HUDEP-2 (cell line): ENCODE data around the gene KRTCAP2.
A peak's percentile ranks its signal among the peaks of the same experiment; 100 is the strongest.
"Not testable (repeated sequence)": the region's sequence is repeated elsewhere in the genome, so short reads cannot be mapped to it uniquely, and the experiment has no call there.

Source experiments
- DNase-seq, 76 experiments: peaks; one replicate each; lab custom pipeline; 2025; ENCODE audit not compliant: unreplicated experiment in 76 of 76; lab: John Stamatoyannopoulos, UW

The KRTCAP2 gene

DNA sequence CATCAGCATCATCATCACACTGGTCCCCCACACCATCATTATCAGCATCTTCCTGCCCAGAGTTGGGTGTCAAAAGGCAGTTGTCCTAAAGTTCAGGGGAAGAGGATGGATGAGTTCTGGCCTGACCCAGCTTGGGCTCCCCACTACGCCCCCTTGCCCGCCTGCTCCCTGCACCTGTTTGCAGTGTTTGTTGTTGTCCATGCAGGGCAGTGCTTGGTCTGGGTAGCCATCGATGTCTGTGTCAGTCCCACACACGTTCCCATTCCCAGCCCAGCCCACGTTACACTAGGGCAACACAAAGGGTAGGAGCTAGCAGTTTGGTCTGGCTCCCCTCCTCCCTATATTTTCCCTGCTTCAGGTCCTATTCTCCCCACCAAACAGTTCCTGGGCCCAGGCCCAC lies 27.8 kb upstream of the KRTCAP2 start:
- no peak for DNase-seq

DNA sequence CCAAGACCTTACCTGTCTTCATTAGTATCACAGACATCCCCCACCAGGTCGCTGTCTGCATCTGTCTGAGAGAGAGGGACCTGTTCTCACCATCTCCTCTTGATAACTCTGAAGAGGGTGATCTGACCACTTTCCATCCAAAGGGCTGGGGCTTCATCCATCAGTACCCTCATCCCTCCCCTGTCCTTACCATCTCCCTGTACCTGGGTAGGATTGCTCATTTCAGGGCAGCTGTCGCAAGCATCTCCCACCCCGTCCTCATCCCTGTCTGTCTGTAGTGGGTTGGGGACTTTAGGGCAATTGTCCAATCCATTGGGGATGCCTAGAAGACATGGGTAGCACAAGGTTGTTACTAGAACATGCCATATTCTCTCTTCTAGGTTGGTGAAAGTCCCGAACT lies 26.7 kb upstream of the KRTCAP2 start:
- DNase-seq = no peak

DNA sequence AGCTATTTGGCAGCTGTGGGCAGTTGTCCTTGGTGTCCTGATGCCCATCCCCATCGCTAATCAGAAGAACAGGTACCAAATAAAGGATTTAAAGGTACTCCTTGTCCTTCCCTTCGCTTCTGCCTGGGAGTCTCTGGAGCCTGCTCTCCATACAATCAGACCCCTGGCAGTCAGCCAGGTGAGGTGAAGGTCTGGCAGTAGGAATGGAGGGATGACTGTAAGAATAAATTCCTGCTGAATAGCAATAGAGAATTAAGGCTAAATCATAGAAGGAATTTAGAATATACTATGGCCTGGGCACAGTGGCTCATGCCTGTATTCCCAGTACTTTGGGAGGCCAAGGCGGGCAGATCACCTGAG lies 25.4 kb upstream of the KRTCAP2 start:
- no peak for DNase-seq

DNA sequence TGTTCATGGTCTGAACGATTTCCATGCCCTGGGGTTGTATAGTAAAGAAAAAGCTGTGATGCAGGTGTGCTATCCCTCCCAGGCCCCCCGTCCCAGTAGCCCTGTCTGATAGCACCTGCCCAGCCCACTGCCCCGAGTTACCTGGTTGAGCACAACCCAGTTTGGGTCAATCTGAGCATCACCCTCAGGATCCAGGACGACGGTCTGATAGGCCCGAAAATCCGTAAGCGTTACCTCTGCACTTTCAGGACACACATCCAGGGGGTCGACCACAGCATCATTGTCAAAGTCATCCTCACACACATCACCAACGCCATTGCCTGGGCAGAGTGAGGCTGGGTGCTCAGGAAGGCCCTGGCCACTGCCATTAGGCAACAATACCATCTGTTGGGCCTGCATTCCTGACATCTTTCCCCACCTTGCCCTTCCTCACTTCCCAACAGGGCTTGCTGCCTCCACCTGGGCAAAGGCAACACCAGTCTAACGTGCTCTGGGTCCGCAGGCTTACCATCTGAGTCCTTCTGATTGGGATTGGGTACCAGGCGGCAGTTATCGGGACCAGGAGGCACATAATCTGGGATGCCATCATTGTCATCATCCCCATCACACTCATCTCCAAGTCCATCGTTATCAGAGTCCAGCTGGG lies 24.9 kb upstream of the KRTCAP2 start:
- DNase-seq = no peak

DNA sequence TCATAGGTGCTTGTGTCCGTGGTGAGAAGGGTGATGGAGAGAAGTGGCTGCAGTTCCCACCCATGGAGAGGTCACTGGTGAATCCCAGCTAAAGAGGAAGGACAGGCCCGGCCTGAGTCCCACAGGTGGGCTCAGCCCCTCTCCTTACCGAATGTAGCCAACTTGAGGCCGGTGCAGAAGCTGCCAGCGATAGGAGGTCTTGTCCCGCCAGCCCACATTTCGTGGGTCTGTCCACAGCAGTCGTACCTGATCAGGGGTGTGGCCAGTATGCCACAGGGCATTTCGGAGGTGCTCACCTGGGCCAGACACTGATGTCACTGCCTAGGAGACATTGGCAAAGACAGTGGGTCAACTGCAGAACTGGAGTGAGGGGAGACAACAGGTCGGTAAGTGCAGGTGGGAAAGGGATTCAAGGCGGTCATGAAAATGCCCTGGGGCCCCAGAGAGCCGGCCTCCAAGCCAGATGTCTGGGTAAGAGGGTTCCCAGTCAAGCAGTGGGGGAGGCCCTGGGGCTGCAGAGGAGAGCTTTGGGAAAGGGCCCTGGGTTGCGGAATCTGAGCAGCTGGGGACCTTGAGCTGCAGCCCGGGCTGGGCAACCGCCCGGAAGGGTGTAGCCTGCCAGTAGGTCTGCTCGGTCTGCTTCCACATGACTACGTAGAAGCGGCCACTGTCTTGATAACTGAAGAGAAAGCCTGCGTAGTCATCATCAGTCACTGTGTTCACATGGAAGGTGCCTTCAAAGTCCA lies 24.0 kb upstream of the KRTCAP2 start:
- no peak for DNase-seq

DNA sequence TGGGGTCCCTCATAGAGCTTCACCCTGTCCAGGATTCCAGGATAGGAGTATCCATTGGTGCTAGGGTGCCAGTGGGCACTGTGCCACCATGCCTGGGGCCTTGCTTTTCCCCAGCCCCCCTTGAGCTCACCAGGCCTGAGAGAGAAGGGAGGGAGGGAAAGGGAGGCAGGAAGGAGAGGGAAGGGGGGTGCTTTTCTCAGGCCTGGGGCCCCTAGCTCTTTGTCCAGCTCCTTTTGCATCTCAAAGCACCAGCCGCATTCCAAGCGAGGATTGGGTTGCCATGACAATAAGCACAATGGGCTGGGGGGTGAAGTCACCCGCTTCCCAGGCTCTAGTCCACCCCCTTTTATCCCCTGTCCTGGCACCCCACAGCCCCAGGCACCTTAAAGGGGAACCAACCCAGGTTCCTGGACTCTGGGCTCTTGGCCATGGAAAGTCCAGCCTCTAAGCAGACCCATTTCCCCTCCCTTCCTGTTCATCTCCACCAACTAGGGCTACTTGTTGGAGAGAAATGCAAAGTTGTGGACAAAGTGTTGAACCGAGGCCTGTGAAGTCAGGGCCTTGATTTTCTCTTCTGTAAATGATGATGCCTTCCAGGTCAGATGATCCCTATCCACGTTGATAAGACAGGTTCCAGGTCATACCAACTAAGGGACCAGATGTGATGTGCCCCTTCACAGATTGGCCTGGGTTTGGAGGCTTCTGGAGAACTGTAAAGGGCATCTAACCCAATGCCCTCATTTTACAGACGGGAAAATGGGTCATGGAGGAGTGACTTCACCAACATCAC lies 23.2 kb upstream of the KRTCAP2 start:
- no peak for DNase-seq

DNA sequence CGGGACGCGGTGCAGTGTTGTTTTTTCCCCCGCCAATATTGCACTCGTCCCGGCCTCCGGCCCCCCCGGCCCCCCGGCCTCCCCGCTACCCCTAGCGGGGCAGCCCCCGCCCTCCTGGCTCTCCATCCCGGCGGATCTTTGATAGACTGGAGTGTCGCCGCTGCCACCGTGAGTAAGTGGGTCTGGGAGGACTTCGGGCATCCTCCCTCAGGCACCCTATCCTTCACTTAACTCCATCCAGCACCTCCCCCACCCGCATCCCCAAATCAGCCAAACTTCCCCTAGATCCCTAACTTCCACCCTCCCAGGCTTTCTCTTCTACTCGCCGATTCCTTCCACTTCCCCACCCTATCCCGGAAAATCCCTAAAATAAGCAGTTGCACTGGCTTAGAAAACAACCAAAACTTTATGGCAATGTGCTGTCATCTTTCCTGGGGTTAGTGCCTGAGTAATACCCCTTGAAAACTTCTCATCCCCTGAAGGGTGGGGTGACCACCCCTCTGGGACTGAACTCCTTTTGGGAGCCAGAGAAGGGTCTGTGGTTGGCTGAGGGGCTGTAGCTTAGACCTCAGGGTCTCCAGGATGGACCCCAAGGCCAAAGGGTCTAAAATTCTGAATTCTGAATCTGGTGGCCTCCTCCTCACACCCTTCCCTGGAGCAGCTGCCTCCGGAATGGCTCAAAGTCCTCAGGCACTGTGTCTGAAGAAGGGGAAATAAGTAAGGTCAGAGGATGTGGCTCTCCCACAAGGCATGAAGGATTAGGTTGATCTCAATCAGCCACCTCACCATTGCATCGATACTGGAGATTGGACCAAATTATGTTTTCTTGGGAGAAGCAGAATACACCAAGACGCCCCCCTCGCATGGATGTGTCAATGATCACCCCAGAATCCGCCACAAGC lies 22.3 kb upstream of the KRTCAP2 start:
- DNase-seq = no peak

DNA sequence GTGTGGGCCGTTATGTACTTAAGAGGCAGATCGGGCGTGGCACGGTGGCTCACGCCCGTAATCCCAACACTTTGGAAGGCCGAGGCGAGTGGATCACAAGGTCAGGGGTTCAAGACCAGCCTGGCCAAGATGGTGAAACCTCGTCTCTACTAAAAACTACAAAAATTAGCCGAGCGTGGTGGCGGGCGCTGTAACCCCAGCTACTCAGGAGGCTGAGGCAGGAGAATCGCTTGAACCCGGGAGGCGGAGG lies 20.8 kb upstream of the KRTCAP2 start:
- peak in 1 of 76 experiments; percentile 75 for DNase-seq

DNA sequence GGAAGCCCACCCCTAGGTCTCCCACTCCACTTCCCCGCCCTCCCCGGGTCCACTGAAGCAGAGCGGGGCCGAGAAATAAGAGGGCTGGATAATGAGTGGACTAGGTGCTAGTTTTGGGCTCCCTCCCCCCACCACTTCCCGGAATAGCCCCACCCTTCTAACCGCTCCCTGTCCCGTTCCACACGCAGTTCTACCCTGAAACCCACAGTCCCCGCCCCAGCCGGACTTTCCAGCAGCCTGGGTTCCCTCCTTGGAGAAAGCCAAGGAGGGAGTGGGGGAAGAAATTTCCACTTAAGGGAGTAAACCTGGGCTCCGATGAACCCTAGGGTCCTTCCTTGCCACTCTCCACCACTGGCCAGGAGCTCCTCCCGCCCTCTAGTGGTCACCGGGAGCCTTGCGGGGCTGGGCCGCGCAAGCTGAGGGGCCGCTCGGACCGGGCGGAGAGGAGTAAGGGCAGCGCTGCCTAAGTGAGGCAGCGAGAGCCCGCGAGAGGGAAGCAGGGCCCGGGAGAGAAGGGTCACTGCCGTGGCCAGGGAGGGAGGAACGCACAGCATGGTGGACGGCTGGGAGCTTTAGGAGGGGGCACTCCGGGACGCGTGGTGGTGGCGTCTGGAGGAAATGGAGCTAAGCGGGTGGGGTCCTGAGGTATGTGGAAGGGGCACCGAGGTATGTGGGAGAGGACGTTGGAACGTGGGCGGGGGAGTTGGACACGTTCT lies 20.3 kb upstream of the KRTCAP2 start:
- peak in 73 of 76 experiments; percentile 69 to 97 (median 88) for DNase-seq

DNA sequence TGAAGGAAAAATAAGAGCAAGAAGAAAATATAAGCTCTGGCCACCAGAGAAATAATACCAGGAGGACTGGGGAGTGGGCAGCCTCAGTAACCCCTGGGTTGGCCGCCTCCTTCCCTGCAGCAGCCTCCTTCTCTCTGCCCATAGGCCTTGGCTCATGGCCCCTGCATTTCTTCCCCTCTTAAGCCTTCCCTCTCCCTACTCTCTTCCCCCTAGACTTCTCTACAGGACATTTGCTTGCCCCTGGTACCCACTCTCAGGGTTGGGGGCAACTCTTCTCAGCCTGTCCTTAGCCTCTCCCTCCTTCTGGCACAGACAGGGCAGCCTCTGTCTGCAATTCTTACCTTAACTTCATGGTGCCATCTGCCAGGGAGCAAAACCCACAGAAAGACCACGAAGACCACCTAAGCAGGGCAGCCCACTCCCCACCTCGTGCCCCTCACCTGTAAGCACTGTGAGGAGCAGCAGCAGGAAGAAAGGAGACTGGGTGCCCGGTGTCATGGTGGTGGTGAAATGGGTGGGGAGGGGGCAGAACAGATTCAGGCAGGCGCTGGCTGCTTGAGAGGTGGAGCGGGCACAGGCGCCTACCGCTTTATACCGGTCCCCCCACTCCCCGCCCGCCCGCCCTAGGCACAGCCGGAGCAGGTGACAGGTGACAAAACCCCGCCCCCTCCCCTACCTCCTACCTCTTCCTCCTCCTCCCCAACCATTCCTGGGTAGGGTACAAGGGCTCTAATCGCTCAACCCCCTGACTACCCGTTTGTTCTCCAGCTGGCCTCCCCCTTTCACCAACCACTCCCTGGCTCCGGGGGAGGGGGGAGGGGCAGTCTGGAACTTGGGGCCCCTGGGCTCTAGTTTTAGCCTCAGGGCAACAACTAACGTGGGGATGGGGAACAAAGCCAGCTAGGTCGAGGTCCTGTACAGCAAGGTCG lies 19.5 kb upstream of the KRTCAP2 start:
- DNase-seq = peak in 70 of 76 experiments; percentile 38 to 94 (median 82)

DNA sequence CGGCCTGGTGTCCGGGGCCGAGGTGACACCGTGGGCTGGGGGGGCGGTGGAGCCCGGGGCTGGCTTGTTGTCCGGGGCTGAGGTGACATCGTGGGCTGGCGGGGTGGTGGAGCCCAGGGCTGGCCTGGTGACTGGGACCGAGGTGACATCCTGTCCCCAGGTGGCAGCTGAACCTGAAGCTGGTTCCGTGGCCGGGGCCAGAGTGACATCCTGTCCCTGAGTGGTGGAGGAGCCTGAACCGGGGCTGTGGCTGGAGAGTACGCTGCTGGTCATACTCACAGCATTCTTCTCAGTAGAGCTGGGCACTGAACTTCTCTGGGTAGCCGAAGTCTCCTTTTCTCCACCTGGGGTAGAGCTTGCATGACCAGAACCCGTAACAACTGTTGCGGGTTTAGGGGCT lies 18.8 kb upstream of the KRTCAP2 start:
- DNase-seq = peak in 3 of 76 experiments; percentile 19 to 57 (median 40)

DNA sequence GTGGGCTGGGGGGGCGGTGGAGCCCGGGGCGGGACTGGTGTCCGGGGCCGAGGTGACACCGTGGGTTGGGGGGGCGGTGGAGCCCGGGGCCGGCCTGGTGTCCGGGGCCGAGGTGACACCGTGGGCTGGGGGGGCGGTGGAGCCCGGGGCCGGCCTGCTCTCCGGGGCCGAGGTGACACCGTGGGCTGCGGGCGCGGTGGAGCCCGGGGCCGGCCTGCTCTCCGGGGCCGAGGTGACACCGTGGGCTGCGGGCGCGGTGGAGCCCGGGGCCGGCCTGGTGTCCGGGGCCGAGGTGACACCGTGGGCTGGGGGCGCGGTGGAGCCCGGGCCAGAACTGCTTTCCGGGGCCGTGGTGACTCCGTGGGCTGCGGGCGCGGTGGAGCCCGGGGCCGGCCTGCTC lies 16.8 kb upstream of the KRTCAP2 start:
- DNase-seq = not testable (repeated sequence)

DNA sequence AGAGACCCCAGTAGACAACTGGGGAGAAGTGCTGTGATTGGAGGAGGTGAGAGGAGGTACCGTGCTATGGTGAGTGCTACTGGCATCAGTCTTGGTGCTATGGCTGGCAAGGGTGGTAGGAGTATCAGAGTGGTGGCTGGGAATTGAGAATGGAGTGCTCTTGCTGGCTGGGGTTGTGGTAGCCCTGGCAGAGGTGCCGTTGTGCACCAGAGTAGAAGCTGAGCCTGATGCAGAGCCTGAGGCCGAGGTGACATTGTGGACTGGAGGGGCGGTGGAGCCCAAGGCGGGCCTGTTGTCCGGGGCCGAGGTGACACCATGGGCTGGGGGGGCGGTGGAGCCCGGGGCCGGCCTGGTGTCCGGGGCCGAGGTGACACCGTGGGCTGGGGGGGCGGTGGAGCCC lies 15.2 kb upstream of the KRTCAP2 start:
- no peak for DNase-seq

DNA sequence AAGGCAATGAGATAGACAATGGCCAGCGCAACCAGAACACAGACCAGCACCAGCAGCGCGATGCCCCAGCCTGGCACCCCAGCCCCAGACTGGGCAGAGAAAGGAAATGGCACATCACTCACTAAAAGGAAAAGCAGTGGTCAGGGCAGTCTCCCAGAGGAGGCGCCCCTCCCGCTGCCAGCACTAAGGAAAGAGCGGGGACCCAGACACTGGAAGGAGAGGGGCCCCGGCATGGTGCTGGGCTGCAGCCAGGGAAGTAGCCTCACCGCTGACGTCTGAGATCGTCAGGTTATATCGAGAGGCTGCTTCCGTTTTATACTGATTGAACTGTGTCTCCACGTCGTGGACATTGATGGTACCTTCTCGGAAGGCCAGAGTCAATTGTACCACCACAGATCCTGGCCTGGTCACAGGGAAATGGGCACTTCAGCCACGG lies 14.4 kb upstream of the KRTCAP2 start:
- DNase-seq = no peak

DNA sequence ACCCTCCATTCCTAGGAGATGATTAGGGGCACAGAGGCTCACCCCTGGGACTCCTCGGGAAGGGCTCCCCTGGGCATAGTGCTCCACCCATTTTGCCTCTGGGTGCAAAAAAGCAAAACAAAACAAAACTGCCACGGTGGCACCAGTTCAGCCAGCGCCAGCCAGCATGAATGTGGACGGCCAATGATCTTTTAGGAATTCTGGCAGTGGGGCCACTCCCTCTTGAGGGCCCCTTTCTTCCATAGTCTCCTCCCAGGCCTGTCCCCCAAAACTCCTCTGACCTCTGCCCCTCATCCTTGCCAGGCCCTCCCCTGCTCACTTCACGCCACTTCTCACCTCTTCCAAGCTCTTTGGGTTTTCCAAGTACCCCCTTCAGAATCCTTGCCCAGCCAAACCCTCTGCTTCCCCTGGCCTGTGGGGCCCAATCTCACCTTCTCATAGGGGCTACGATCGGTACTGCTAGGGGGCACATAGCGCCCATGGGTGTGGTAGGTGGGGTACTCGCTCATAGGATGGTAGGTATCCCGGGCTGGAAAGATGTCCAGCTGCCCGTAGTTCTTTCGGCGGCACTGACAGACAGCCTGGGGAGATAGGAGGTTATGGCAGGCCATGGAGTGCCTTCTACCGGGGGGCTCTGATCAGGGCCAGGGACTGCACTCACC lies 13.8 kb upstream of the KRTCAP2 start:
- no peak for DNase-seq

DNA sequence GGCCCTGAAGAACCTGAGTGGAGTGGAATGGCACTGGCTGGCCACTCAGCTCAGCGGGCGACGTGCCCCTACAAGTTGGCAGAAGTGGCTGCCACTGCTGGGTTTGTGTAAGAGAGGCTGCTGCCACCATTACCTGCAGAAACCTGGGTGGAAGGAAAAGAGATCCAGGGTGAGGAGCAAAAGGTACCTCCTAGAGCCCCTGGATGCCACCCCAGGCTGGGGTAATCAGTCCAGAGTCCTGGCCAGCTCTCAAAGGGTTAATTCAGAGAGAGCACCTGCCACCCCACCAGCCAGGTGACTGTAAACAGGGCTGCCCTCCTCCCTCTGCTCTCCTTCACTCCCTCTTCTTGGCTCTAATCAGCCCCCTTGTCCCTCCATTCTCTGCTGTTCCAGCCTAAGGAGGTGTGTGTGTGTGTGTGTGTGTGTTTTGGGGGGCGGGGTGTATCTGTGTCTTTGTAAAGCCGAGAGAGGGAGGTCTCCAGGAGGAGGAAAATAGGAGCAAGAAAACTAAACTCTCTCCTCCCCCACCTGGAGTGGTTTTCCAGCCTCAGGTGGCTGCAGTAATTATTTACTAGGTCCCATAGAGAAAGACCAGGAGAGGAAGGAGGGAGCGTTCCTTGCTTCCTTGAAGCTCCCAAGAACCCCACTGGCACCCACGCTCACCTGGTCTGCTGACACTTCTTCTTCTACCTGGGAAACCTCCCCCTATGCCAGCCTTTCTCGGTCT lies 13.1 kb upstream of the KRTCAP2 start:
- peak in 1 of 76 experiments; percentile 19 for DNase-seq

DNA sequence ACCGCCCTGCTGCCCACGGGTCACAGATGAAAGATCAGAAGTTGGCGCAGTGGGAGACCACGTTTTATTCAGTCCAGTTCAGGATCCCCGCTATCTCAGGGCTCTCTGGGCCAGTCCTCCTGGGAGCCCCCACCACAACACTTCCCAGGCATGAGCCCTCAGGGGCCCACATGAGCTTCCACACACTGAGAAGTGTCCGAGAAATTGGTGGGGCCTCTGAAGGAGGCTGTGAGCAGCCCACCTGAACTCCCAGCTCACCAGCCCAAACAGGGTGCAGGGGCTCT lies 12.6 kb upstream of the KRTCAP2 start:
- DNase-seq = no peak
